Mesothelial cell of epicardium (in vitro differentiated cells): ENCODE results near the gene NECTIN2. TPM values are rescaled to one million over a fixed set of nuclear protein-coding genes. Genes with fewer than 3 reads are reported as not detected.

ENCODE experiments used
- DNase-seq, 2 experiments: peaks; one replicate each; pipeline ENCODE4 v3.0.0; 2021; ENCODE audit warnings: low spot score in 2 of 2; ENCODE audit not compliant: unreplicated experiment in 2 of 2
- H3K27ac Mint-ChIP-seq: 2 replicates; pipeline ENCODE4 v1.8.0; 2021; ENCODE audit warnings: mixed read lengths
- H3K27me3 Mint-ChIP-seq: 2 replicates; pipeline ENCODE4 v1.8.0; 2021; ENCODE audit warnings: low read depth, mixed read lengths
- H3K36me3 Mint-ChIP-seq: 2 replicates; pipeline ENCODE4 v1.8.0; 2021; ENCODE audit warnings: mixed read lengths
- H3K4me1 Mint-ChIP-seq: 2 replicates; pipeline ENCODE4 v1.8.0; 2021; ENCODE audit warnings: mixed read lengths
- H3K4me3 Mint-ChIP-seq: 2 replicates; pipeline ENCODE4 v1.8.0; 2021; ENCODE audit warnings: mild to moderate bottlenecking, moderate library complexity, mixed read lengths
- H3K9me3 Mint-ChIP-seq: 2 replicates; pipeline ENCODE4 v1.8.0; 2021; ENCODE audit warnings: mixed read lengths
- CTCF ChIP-seq: fragments of 200-600 bp; sonication (generic); IDR thresholded peaks from one replicate; pipeline ENCODE4 v1.5.0; 2021; ENCODE audit warnings: antibody characterized with exemption; ENCODE audit not compliant: unreplicated experiment
- total RNA-seq: library from RNA; stranded (reverse); gene quantifications from 3 replicates; pipeline ENCODE4 v1.2.1, GENCODE V29; 2021

Gene NECTIN2
- total RNA-seq, 1 donor from 2014 or later = 300 TPM

- Mint-ChIP-seq H3K9me3 (no peaks in the 10 kb centered on the region), H3K36me3 (peaks cover 3% of the 10 kb centered on the region), H3K4me3 (no peak overlapping the region), H3K27ac (peak overlapping the region; percentile 67), H3K27me3 (no peaks in the 10 kb centered on the region), H3K4me1 (peaks cover 40% of the 10 kb centered on the region)
- TF ChIP-seq CTCF = no peak
- no peak for DNase-seq
These were observed 39.8 kb upstream of the NECTIN2 start for GRCh38 chr19:44806291-44806690.

DNA sequence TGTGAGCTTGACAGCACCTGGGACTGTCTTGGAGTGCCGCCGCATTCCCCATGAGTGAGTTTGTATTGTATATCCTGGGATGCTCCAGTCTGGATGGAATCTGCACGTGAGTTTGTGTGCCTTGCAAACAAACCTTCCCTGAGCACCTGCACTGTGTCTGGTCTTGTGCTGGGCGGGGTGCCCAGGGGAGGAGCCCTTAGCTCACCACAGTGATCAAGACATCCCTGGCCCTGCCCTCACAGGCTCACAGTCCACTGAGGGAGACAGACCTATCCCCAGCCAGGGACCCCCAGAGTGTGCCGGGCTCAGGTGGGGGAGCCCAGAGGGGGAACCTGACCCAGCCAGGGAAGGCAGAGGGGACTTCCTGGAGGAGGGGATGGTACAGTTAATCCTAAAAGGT, 38.9 kb upstream of the NECTIN2 start:
- Mint-ChIP-seq H3K4me3 (no peak overlapping the region), H3K27ac (peak overlapping the region; percentile 72), H3K9me3 (no peaks in the 10 kb centered on the region), H3K36me3 (peaks cover 3% of the 10 kb centered on the region), H3K4me1 (peaks cover 41% of the 10 kb centered on the region), H3K27me3 (no peaks in the 10 kb centered on the region)
- no peak for TF ChIP-seq CTCF
- no peak for DNase-seq

- H3K4me3 Mint-ChIP-seq = peak overlapping the region; percentile 69
- DNase-seq = peak in 1 of 2 experiments; percentile 46
These were observed 38.2 kb upstream of the NECTIN2 start for GRCh38 chr19:44807652-44808462.

DNA sequence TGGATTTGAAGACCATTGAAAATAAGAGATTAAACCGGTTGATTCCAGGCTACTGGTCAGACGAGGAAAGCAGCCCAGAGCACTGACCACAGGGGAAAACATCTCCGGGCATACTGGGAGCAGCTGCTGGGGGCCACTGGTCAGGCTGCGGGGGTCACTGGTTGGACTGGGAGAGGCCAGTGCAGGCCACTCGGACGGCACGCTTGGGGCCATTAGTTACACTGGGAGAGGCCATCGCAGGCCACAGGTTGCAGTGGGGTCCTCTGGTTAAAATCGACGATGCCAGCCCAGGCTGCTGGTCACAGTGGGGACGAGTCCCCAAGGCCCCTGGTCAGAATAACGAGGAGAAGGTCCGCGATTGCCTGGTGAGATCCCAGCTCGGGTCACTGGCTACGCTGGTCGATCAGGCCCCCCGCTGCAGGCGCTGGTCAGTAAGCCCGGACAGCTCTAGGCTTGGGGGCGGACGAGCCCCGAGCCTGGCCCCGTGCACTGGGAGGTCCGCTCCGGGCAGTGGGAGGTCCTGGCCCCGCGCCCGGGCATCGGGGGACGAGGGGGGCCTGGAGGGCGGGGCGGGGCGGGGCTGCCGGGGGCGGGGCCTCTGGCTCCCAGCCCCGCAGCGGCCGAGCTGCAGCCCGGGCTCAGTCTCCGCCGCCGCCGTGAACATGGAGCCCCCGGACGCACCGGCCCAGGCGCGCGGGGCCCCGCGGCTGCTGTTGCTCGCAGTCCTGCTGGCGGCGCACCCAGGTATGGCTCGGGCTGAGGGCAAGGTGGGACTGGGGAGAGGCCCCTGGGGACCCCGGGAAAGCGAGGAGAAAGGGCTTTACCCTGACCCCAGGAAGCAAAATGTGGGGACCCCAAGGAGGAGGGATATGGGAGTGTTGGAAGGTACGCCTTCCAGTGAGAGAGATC, 37.4 kb upstream of the NECTIN2 start, which contains the start of gene BCAM:
Gene BCAM, plus strand, starts transcription at position 641 of the 909 bp plus-strand sequence. Its CDS starts 22 bp downstream, at position 663.
- no peak for TF ChIP-seq CTCF
- H3K4me3 Mint-ChIP-seq = peak within 1 kb of the TSS; percentile 80
- H3K27ac Mint-ChIP-seq = peak within 1 kb of the TSS; percentile 89
- no peaks in the 10 kb centered on the region for H3K9me3 Mint-ChIP-seq
- peaks cover 41% of the 10 kb centered on the region for H3K4me1 Mint-ChIP-seq
- peaks cover 7% of the 10 kb centered on the region for H3K36me3 Mint-ChIP-seq
- no peaks in the 10 kb centered on the region for H3K27me3 Mint-ChIP-seq
- DNase-seq = peak; percentile 65 to 77

More at GRCh38 chr19:44807652-44808462, 38.2 kb upstream of the NECTIN2 start:
- H3K9me3 Mint-ChIP-seq = no peaks in the 10 kb centered on the region
- no peaks in the 10 kb centered on the region for H3K27me3 Mint-ChIP-seq
- H3K27ac Mint-ChIP-seq = peak overlapping the region; percentile 72
- TF ChIP-seq CTCF = no peak
- peaks cover 41% of the 10 kb centered on the region for H3K4me1 Mint-ChIP-seq
- H3K36me3 Mint-ChIP-seq = peaks cover 5% of the 10 kb centered on the region

- DNase-seq = no peak
- peak overlapping the region; percentile 80 for H3K4me3 Mint-ChIP-seq
- H3K27me3 Mint-ChIP-seq = no peaks in the 10 kb centered on the region
- H3K4me1 Mint-ChIP-seq = peaks cover 41% of the 10 kb centered on the region
- peaks cover 16% of the 10 kb centered on the region for H3K36me3 Mint-ChIP-seq
- TF ChIP-seq CTCF = no peak
- H3K27ac Mint-ChIP-seq = peak overlapping the region; percentile 89
- H3K9me3 Mint-ChIP-seq = no peaks in the 10 kb centered on the region
These were observed 36.4 kb upstream of the NECTIN2 start for GRCh38 chr19:44809577-44810233.
